ENCODE data around the gene MCM6.
A peak's percentile ranks its signal among the peaks of the same experiment; 100 is the strongest.
"Not testable (repeated sequence)": the region's sequence is repeated elsewhere in the genome, so short reads cannot be mapped to it uniquely, and the experiment has no call there.

MCM6 gene

GRCh38 chr2:135821190-135821589 is 55.1 kb downstream of the MCM6 start:
- no peak for DNase-seq (ENCODE audit: low read depth in 2 of 2)

- peak; percentile 61 to 79 for DNase-seq (ENCODE audit: low read depth in 2 of 2)
Observed at GRCh38 chr2:135820003-135820618, 56.1 kb downstream of the MCM6 start.

- no peak for DNase-seq (ENCODE audit: low read depth in 2 of 2)
Observed at GRCh38 chr2:135818937-135819610, 57.2 kb downstream of the MCM6 start.

- no peak for DNase-seq (ENCODE audit: low read depth in 2 of 2)
Observed at GRCh38 chr2:135817951-135818350, 58.3 kb downstream of the MCM6 start.

- DNase-seq (ENCODE audit: low read depth in 2 of 2), result no peak
Observed at GRCh38 chr2:135817466-135817865, 58.8 kb downstream of the MCM6 start.

GRCh38 chr2:135815269-135815668 is 61.0 kb downstream of the MCM6 start:
- no peak for DNase-seq (ENCODE audit: low read depth in 2 of 2)

GRCh38 chr2:135812907-135813511 is 63.2 kb downstream of the MCM6 start:
- no peak for DNase-seq (ENCODE audit: low read depth in 2 of 2)

GRCh38 chr2:135807874-135808273 is 68.4 kb downstream of the MCM6 start:
- not testable (repeated sequence) for DNase-seq (ENCODE audit: low read depth in 2 of 2)

- DNase-seq (ENCODE audit: low read depth in 2 of 2), result no peak
Observed at GRCh38 chr2:135803278-135803677, 73.0 kb downstream of the MCM6 start.

GRCh38 chr2:135802350-135802749 is 73.9 kb downstream of the MCM6 start:
- no peak for DNase-seq (ENCODE audit: low read depth in 2 of 2)

- DNase-seq (ENCODE audit: low read depth in 2 of 2), result no peak
Observed at GRCh38 chr2:135800513-135801460, 75.5 kb downstream of the MCM6 start.

- no peak for DNase-seq (ENCODE audit: low read depth in 2 of 2)
Observed at GRCh38 chr2:135799738-135800137, 76.5 kb downstream of the MCM6 start.

- DNase-seq (ENCODE audit: low read depth in 2 of 2), result no peak
Observed at GRCh38 chr2:135798762-135799161, 77.5 kb downstream of the MCM6 start.

GRCh38 chr2:135798275-135798705 is 78.0 kb downstream of the MCM6 start:
- DNase-seq (ENCODE audit: low read depth in 2 of 2), result no peak

GRCh38 chr2:135797497-135798274 is 78.6 kb downstream of the MCM6 start:
- peak; percentile 49 to 57 for DNase-seq (ENCODE audit: low read depth in 2 of 2)

- no peak for DNase-seq (ENCODE audit: low read depth in 2 of 2)
Observed at GRCh38 chr2:135796606-135797005, 79.6 kb downstream of the MCM6 start.

GRCh38 chr2:135795641-135796040 is 80.6 kb downstream of the MCM6 start:
- not testable (repeated sequence) for DNase-seq (ENCODE audit: low read depth in 2 of 2)

- DNase-seq (ENCODE audit: low read depth in 2 of 2), result no peak
Observed at GRCh38 chr2:135792401-135793150, 83.7 kb downstream of the MCM6 start.

- no peak for DNase-seq (ENCODE audit: low read depth in 2 of 2)
Observed at GRCh38 chr2:135791418-135792190, 84.6 kb downstream of the MCM6 start.

GRCh38 chr2:135790423-135790822 is 85.8 kb downstream of the MCM6 start:
- DNase-seq (ENCODE audit: low read depth in 2 of 2), result no peak
